ENCODE measurements around the gene CNDP2. TPM values are rescaled to one million over a fixed set of nuclear protein-coding genes. Genes with fewer than 3 reads are reported as not detected.

Gene CNDP2
- total and polyA plus RNA-seq, 2 of the 13 experiments (the other 11 are each of a cell fraction or from before 2014, with no cell fraction given) = 64.7 to 80.8 TPM

GRCh38 chr18:74495581-74496507 lies at the start of gene CNDP2 (continued):
- TF ChIP-seq FOXC1 (CRISPR knock-in tag; IDR thresholded peaks at IDR 0.05; ENCODE audit: borderline replicate concordance) = 0 out of 2 replicates have a peak, but pooled peaks have one; percentile 17
- 0 out of 2 replicates have a peak, but pooled peaks have one; percentile 11 for TF ChIP-seq RERE (CRISPR knock-in tag; IDR thresholded peaks at IDR 0.05; ENCODE audit: low read depth)
- no peak for TF ChIP-seq ZNF121 (CRISPR knock-in tag; IDR thresholded peaks at IDR 0.05)
- 0 out of 2 replicates have a peak, but pooled peaks have one; percentile 52 for TF ChIP-seq GATA4 (IDR thresholded peaks at IDR 0.05; ENCODE audit: borderline replicate concordance, low read depth)
- TF ChIP-seq, protein P1, sequence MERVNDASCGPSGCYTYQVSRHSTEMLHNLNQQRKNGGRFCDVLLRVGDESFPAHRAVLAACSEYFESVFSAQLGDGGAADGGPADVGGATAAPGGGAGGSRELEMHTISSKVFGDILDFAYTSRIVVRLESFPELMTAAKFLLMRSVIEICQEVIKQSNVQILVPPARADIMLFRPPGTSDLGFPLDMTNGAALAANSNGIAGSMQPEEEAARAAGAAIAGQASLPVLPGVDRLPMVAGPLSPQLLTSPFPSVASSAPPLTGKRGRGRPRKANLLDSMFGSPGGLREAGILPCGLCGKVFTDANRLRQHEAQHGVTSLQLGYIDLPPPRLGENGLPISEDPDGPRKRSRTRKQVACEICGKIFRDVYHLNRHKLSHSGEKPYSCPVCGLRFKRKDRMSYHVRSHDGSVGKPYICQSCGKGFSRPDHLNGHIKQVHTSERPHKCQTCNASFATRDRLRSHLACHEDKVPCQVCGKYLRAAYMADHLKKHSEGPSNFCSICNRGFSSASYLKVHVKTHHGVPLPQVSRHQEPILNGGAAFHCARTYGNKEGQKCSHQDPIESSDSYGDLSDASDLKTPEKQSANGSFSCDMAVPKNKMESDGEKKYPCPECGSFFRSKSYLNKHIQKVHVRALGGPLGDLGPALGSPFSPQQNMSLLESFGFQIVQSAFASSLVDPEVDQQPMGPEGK (CRISPR knock-in tag; IDR thresholded peaks at IDR 0.05) = peak; percentile 78
- TF ChIP-seq, protein P2, sequence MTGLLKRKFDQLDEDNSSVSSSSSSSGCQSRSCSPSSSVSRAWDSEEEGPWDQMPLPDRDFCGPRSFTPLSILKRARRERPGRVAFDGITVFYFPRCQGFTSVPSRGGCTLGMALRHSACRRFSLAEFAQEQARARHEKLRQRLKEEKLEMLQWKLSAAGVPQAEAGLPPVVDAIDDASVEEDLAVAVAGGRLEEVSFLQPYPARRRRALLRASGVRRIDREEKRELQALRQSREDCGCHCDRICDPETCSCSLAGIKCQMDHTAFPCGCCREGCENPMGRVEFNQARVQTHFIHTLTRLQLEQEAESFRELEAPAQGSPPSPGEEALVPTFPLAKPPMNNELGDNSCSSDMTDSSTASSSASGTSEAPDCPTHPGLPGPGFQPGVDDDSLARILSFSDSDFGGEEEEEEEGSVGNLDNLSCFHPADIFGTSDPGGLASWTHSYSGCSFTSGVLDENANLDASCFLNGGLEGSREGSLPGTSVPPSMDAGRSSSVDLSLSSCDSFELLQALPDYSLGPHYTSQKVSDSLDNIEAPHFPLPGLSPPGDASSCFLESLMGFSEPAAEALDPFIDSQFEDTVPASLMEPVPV (CRISPR knock-in tag; IDR thresholded peaks at IDR 0.05) = 0 out of 2 replicates have a peak, but pooled peaks have one; percentile 45
- 0 out of 2 replicates have a peak, but pooled peaks have one; percentile 14 for TF ChIP-seq ZBTB38 (CRISPR knock-in tag; IDR thresholded peaks at IDR 0.05)
- TF ChIP-seq CEBPB (IDR thresholded peaks at IDR 0.05; ENCODE audit: borderline replicate concordance, low read depth, low read length) = 0 out of 2 replicates have a peak, but pooled peaks have one; percentile 42
- TF ChIP-seq, protein P3, sequence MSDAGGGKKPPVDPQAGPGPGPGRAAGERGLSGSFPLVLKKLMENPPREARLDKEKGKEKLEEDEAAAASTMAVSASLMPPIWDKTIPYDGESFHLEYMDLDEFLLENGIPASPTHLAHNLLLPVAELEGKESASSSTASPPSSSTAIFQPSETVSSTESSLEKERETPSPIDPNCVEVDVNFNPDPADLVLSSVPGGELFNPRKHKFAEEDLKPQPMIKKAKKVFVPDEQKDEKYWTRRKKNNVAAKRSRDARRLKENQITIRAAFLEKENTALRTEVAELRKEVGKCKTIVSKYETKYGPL (CRISPR knock-in tag; IDR thresholded peaks at IDR 0.05) = no peak
- peak; percentile 100 for TF ChIP-seq ATF7 (IDR thresholded peaks at IDR 0.05)
- TF ChIP-seq ATF7 (CRISPR knock-in tag; IDR thresholded peaks at IDR 0.05) = peak; percentile 98
- TF ChIP-seq TSC22D2 (CRISPR knock-in tag; IDR thresholded peaks at IDR 0.05; ENCODE audit: borderline replicate concordance) = 0 out of 2 replicates have a peak, but pooled peaks have one; percentile 27
- peak; percentile 23; the same call in 1 of the 2 replicates for TF ChIP-seq NCOR1 (IDR thresholded peaks at IDR 0.05; ENCODE audit: borderline replicate concordance, low read length)
- TF ChIP-seq ZBTB21 (CRISPR knock-in tag; IDR thresholded peaks at IDR 0.05) = peak; percentile 89
- TF ChIP-seq, protein P4, sequence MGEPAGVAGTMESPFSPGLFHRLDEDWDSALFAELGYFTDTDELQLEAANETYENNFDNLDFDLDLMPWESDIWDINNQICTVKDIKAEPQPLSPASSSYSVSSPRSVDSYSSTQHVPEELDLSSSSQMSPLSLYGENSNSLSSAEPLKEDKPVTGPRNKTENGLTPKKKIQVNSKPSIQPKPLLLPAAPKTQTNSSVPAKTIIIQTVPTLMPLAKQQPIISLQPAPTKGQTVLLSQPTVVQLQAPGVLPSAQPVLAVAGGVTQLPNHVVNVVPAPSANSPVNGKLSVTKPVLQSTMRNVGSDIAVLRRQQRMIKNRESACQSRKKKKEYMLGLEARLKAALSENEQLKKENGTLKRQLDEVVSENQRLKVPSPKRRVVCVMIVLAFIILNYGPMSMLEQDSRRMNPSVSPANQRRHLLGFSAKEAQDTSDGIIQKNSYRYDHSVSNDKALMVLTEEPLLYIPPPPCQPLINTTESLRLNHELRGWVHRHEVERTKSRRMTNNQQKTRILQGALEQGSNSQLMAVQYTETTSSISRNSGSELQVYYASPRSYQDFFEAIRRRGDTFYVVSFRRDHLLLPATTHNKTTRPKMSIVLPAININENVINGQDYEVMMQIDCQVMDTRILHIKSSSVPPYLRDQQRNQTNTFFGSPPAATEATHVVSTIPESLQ (CRISPR knock-in tag; conservative IDR thresholded peaks at IDR 0.05) = no peak

All from HepG2 (cell line).